ENCODE data around the gene SETD1A. TPM values are rescaled to one million over a fixed set of nuclear protein-coding genes. Genes with fewer than 3 reads are reported as not detected.
"Not testable (repeated sequence)": the region's sequence is repeated elsewhere in the genome, so short reads cannot be mapped to it uniquely, and the experiment has no call there.

The SETD1A gene
- total and polyA plus RNA-seq, 2 of the 8 experiments (the other 6 are each of a cell fraction or from before 2014, with no cell fraction given): 4.8 to 29.0 TPM

GRCh38 chr16:31017756-31018155, 60.2 kb downstream of the SETD1A start:
- not testable (repeated sequence) for FAIRE-seq; H2BK15ac ChIP-seq (ENCODE audit: low read length); H3K4me3 ChIP-seq (ENCODE audit: extremely low read depth in 1 of 4, insufficient read depth in 2 of 4, low read depth in 3 of 4, low read length in 4 of 4); H3K79me1 ChIP-seq (ENCODE audit: low read depth, low read length); H2BK20ac ChIP-seq (ENCODE audit: low read length); H2BK5ac ChIP-seq (ENCODE audit: low read depth, low read length); H3K56ac ChIP-seq (replicated peaks; ENCODE audit: insufficient read length, low read depth, low read length); H2AFZ ChIP-seq (ENCODE audit: low read length); H3K36me3 ChIP-seq (ENCODE audit: control insufficient read depth in 2 of 4, insufficient read depth in 4 of 4, low read length in 3 of 4); H3K23me2 ChIP-seq (ENCODE audit: low read depth, low read length); H2BK120ac ChIP-seq (replicated peaks; ENCODE audit: low read depth, low read length); H3K9me3 ChIP-seq (ENCODE audit: insufficient read depth in 2 of 2, low read depth in 1 of 2, low read length in 1 of 2); H3K14ac ChIP-seq (ENCODE audit: insufficient read length); H3K9ac ChIP-seq (replicated peaks in 1 of 4; ENCODE audit: extremely low read depth in 1 of 4, low read depth in 3 of 4, low read length in 3 of 4); H3K4ac ChIP-seq (replicated peaks; ENCODE audit: insufficient read length, low read depth, low read length); H4K20me1 ChIP-seq (replicated peaks in 1 of 2; ENCODE audit: control insufficient read depth in 1 of 2, insufficient read depth in 2 of 2, low read length in 2 of 2); H3K18ac ChIP-seq (ENCODE audit: extremely low read depth, low read length); H3K4me2 ChIP-seq (ENCODE audit: insufficient read depth in 1 of 2, low read depth in 2 of 2, low read length in 2 of 2); H2AK5ac ChIP-seq (ENCODE audit: low read depth, low read length); H3K27me3 ChIP-seq (replicated peaks in 1 of 4; ENCODE audit: control insufficient read depth in 3 of 4, extremely low read depth in 1 of 4, insufficient read depth in 3 of 4, low read length in 3 of 4); H3K27ac ChIP-seq (ENCODE audit: low read depth, low read length); H2BK12ac ChIP-seq (ENCODE audit: low read depth, low read length); H3K4me1 ChIP-seq (replicated peaks in 1 of 4; ENCODE audit: control insufficient read depth in 3 of 4, insufficient read depth in 4 of 4, low read length in 3 of 4); H4K5ac ChIP-seq (ENCODE audit: insufficient read length, low read depth, low read length); H4K8ac ChIP-seq (ENCODE audit: extremely low read depth, insufficient read depth, low read length); H3K79me2 ChIP-seq (ENCODE audit: control insufficient read depth in 1 of 2, insufficient read depth in 2 of 2, low read length in 2 of 2); DNase-seq (ENCODE audit: low read depth in 1 of 2, low spot score in 2 of 2); H4K91ac ChIP-seq (replicated peaks; ENCODE audit: insufficient read length, low read length); H3K23ac ChIP-seq (ENCODE audit: insufficient read length)
- POLR2A ChIA-PET (ENCODE audit: partially characterized antibody): interaction anchor here (0.6 kb wide), 1 partner anchor 43 kb away, joined by 4 read pairs; no protein-coding TSS in a partner anchor
- CTCF ChIA-PET (ENCODE audit: partially characterized antibody): interaction anchor here (1.4 to 1.6 kb wide), 2 partner anchors 24 to 25 kb away, joined by 3 to 4 read pairs; no protein-coding TSS in a partner anchor
- WGBS, 2 experiments (ENCODE audit: extremely low coverage in 1 of 2, insufficient coverage in 1 of 2, insufficient read length in 1 of 2, insufficient replicate concordance in 2 of 2, low coverage in 1 of 2, low lambda C conversion rate in 2 of 2, missing lambda C conversion rate in 1 of 2): 86% methylated on average over 10 of the region's 10 CpGs; no CpG with 5 or more reads in 1 of the 2 experiments

Measured in H1 (cell line).